ENCODE results near the gene AMFR. TPM values are rescaled to one million over a fixed set of nuclear protein-coding genes. Genes with fewer than 3 reads are reported as not detected.
A peak's percentile ranks its signal among the peaks of the same experiment; 100 is the strongest.

The AMFR gene
- total RNA-seq, 1 experiment from 2014 or later = 77.0 TPM

DNA sequence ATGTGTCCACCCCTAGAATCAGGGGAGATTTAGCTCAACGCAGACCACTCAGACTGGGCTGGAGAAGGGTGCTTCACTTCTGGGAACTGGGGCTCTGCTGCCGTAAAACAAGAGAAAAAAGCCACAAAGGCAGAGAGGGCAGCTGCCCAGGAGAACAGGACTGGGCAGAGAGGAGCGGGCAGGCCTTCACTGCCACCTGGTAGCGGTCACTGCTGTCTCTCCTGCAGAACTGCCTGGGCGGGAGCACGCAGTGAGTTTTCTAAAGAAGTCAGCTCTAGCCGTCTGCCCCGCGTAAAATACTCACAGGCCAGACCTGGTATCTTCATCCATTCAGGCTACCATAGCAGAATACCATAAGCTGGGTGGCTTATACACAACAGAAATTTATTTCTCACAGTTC is 103.8 kb downstream of the AMFR start:
- in situ Hi-C loops (cut with HindIII; ENCODE audit: low sequenced_read_pairs) = no loop called here

DNA sequence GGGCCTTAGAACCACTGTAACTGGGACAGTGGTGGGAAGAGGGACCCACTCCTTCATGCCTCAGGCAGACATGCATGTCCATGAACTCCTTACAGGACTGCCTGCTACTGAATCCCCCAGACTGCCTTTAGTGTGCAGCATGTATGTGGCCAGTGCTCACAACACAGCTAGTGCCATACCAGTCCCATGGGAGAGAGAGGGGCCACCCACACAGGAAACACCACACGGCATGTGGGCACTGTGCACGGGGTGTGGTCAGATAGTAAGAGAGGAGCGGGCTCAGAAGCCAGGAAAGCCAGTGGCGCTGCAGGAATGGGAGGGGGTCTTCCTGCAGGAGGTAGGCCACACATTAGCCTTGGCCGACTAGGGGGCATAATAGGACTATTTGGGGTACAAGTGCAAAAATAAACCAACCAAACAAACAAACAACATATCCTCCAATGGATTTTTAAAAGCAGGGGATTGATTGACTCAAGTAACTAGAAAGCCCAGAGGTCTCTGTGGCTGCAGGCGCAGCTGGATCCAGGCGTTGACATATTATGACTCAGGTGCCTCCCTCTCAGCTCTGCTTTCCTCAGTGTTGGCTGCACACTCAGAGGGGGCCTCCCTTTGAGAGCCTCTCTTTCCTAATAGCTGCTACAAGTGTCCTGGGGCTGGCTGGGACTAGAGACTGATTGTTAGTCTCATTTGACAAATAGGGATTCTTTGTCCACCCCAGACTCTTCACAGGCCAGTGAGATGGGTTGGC is 104.4 kb downstream of the AMFR start:
- in situ Hi-C loops (cut with HindIII; ENCODE audit: low sequenced_read_pairs) = no loop called here

More for the DNA sequence above, 103.8 kb downstream of the AMFR start:
- peak; percentile 61 for DNase-seq (ENCODE audit: low spot score)

DNA sequence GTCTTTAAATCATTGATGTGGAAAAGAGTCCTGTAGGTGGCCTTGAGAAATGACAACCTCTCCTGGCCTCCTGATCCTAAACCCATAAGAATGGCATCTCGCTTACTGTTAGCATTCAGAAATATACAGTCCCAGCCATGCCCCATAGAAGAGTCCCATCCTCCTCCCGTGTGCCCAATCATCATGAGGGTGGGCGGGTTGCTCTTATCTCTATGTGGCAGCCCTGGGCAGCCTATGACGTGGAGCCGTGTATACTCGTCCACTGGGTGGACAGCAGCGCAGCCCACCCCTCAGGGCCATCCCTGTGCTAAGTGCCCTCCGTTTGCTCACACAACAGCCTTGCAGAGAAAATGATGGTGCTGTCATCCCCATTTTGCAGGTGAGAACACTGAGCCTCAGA is 105.3 kb downstream of the AMFR start:
- in situ Hi-C loops (cut with HindIII; ENCODE audit: low sequenced_read_pairs) = no loop called here

More for the DNA sequence above, 104.4 kb downstream of the AMFR start:
- no peak for DNase-seq (ENCODE audit: low spot score)

DNA sequence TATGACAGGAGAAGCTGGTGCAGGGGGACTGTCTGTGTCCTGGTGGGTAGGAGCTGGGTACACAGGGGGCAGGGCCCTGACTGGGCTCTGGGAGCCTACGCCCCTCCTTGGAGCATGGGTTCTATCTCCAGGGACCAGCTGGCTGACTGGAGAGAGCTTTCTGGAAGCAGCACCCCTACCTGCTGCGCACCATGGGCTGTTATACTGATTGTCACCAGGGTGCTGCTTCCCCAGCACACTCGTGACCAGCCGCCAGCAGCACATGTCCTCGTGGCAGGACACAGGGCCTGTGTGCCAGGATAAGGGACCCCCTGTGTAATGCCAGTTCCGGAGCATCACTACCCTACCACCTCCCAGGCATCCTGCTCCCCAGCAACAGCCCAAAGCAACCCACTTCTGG is 106.0 kb downstream of the AMFR start:
- in situ Hi-C loops (cut with HindIII; ENCODE audit: low sequenced_read_pairs) = no loop called here

More for the DNA sequence above, 105.3 kb downstream of the AMFR start:
- DNase-seq (ENCODE audit: low spot score) = no peak

DNA sequence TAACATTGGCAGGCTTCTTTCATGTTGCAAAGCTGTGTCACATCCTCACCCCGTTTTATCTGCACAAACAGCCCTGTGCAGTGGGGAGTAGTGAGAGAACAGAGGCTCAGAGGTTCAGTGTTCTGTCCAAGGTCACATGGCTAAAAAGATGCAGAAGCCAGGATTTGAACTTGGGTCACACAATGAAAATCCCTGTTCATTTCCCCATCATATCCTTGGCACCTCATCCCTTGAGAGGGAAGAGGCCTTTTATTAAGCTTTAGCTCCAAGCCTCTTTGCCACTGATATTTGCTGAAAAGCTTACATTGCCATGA is 106.6 kb downstream of the AMFR start:
- in situ Hi-C loops (cut with HindIII; ENCODE audit: low sequenced_read_pairs) = no loop called here
- DNase-seq (ENCODE audit: low spot score) = no peak

More for the DNA sequence above, 106.0 kb downstream of the AMFR start:
- no peak for DNase-seq (ENCODE audit: low spot score)

DNA sequence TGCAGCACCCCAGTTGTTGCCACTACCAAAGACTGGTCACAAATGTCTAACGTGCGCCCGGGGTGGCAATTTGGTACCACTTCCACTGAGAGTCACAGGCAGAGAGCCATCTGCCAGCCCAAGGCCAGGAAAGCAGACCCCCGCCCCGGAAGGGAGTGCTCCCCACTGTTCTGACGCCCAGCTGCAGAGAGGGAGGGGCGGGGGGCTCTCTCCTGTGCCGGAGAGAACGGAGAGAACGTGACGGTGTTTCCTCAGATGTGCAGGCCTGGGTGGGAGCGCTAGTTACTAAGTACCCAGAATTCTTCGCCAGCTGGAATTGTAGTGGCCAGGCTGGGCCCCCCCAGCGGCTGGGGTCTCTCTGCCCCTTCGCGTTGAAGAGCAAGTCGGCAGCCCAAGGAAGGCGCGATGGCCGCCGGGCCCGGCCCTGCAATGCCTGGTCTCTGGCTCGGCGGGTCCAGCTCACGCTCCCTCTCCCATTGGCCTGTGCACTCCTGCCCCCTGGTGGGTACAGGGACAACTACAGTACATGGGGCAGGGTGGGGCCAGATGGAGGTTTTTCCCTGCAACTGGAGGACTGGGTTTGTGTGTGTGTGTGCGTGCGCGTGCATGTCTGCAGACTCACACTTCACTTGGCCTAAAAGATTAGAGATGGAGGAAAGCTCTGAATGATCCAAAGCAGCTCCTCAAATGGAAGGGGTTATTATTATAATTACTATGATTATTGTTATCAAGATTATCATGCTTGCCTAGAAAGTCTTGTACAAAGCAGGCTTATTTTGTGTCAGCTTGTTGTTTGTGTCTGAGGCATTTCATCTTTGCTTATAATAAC is 107.1 kb downstream of the AMFR start:
- peak; percentile 89 for DNase-seq (ENCODE audit: low spot score)
- in situ Hi-C loops (cut with HindIII; ENCODE audit: low sequenced_read_pairs) = no loop called here

DNA sequence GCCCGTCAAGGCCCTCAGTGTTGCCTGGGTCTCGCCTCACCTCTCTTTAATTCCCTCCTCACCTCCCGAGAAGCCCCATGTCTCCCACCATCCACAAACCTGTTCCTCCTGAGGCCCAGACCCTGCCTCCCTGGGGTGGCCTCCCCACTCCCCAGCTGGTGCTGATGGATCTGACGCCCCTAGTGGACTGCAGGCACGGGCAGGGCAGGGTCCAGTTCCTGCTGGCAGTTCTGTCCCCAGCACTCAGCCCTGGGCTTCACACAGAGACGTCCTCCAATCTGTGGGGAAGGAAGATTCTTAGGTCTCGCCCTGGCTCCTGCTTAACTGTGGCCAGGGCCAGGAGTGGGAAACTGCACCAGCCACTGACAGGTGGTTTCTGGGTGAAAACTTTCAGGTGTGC is 108.8 kb downstream of the AMFR start:
- in situ Hi-C loops (cut with HindIII; ENCODE audit: low sequenced_read_pairs) = no loop called here
- DNase-seq (ENCODE audit: low spot score) = no peak

DNA sequence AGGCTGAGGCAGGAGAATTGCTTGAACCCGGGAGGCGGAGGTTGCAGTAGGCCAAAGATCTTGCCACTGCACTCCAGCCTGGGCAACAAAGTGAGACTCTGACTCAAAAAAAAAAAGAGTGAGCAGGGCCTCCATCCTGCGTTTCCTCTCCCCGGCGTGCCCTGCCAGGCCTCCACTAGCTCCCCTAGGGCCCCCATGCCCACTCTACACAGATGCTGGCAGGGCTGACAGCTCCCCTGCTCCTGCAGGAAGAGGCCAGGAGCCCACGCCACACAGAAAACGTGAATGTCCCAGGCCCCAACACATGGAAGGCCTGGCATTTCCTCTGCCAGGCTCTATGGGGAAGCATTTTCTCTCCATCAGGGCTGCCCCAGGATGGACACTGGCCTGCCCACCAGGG is 109.4 kb downstream of the AMFR start:
- in situ Hi-C loops (cut with HindIII; ENCODE audit: low sequenced_read_pairs) = no loop called here
- DNase-seq (ENCODE audit: low spot score) = no peak

DNA sequence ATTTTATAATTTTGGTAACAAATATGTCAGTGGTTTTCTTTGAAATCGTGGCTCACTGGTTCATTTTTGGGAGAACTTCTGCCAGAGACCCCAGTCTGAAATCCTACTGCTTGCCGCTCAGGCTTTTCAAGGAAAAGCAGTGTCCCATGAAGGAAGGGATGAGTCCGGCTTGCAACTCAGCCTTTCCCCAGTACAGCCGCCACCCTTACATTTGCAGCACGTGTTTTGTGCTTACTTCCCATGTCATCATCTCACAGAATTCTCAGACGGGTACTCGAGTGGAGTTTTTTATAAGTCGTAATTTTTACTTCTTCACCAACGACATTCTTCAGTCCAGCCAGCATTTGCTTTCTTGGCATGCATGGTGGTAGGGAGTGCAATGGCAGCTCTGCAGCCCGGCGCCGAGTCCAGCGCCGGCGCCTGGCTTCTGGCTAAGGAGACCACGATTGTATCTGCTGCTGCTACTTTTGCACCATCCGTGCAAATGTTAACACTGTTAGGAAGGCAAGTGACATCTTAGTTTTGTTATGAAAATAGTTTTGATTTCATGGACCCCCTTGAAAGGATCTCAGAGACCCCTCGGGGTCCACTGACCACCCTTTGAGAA is 111.0 kb downstream of the AMFR start:
- in situ Hi-C loops (cut with HindIII; ENCODE audit: low sequenced_read_pairs) = no loop called here
- no peak for DNase-seq (ENCODE audit: low spot score)

DNA sequence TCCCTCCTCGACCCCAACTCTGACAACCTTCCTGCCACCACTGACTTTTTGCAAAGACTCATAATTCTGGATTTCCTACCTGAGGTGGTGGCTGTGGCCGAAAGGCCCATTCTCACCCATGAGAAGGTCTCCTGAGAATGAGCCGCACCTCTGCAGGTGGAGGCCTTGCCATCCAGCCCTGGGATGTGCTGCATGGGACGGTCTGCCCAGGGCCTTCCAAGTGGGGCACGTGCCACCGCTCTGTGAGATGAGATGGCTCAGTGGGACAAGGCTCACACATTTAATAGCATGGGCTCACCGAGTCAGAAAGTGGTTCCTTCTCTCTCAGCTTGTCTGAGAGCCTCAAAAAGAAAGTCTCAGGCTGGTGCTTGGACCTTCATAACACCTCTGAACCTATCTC is 112.8 kb downstream of the AMFR start:
- in situ Hi-C loops (cut with HindIII; ENCODE audit: low sequenced_read_pairs) = no loop called here

DNA sequence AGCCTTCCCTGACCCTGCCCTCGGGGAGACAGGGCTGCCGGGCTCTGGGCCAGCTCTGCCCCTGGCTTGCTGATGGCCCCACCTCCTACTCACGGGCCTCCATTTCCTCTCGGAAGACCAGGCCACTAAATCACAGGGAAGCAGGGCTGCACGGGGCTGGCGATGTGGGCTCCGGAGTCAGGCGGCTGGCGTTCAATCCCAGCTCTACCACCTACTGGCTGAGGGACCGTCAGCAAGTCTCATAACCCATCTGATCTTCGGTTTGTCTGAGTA is 113.4 kb downstream of the AMFR start:
- in situ Hi-C loops (cut with HindIII; ENCODE audit: low sequenced_read_pairs) = no loop called here
- DNase-seq (ENCODE audit: low spot score) = no peak

More for the DNA sequence above, 112.8 kb downstream of the AMFR start:
- no peak for DNase-seq (ENCODE audit: low spot score)

Other genes starting within 250 kb of the AMFR start
- gene GNAO1, start 234.1 kb downstream of the AMFR start, total RNA-seq (2014; rRNA removed; shearing (Covaris generic)) = not detected in 2 replicates
- 106 and 165 TPM in 2 replicates for gene NUDT21, start 25.8 kb upstream of the AMFR start, total RNA-seq (2014; rRNA removed; shearing (Covaris generic))
- gene OGFOD1, start 26.0 kb upstream of the AMFR start, total RNA-seq (2014; rRNA removed; shearing (Covaris generic)) = 69.8 and 82.3 TPM in 2 replicates
- gene BBS2, start 94.5 kb upstream of the AMFR start, total RNA-seq (2014; rRNA removed; shearing (Covaris generic)) = 72.5 and 83.8 TPM in 2 replicates
- not detected in 2 replicates for gene MT4, start 139.5 kb upstream of the AMFR start, total RNA-seq (2014; rRNA removed; shearing (Covaris generic))
- gene MT3, start 164.0 kb upstream of the AMFR start, total RNA-seq (2014; rRNA removed; shearing (Covaris generic)) = not detected in 2 replicates
- 0.43 TPM in 1 of 2 replicates, not detected in the other for gene MT2A, start 183.0 kb upstream of the AMFR start, total RNA-seq (2014; rRNA removed; shearing (Covaris generic))
- gene MT1E, start 200.2 kb upstream of the AMFR start, total RNA-seq (2014; rRNA removed; shearing (Covaris generic)) = not detected in 2 replicates
- not detected in 2 replicates for gene MT1M, start 207.1 kb upstream of the AMFR start, total RNA-seq (2014; rRNA removed; shearing (Covaris generic))
- gene MT1A, start 213.1 kb upstream of the AMFR start, total RNA-seq (2014; rRNA removed; shearing (Covaris generic)) = not detected in 2 replicates
- gene MT1B, start 226.3 kb upstream of the AMFR start, total RNA-seq (2014; rRNA removed; shearing (Covaris generic)) = not detected in 2 replicates
- not detected in 2 replicates for gene MT1F, start 232.4 kb upstream of the AMFR start, total RNA-seq (2014; rRNA removed; shearing (Covaris generic))
- not detected in 2 replicates for gene MT1G, start 242.5 kb upstream of the AMFR start, total RNA-seq (2014; rRNA removed; shearing (Covaris generic))
- gene MT1H, start 244.3 kb upstream of the AMFR start, total RNA-seq (2014; rRNA removed; shearing (Covaris generic)) = not detected in 2 replicates